CD4-positive, alpha-beta T cell treated with Interferon alpha-2 for 1 hour (primary cell): ENCODE results near the gene MET.
"Not testable (repeated sequence)": the region's sequence is repeated elsewhere in the genome, so short reads cannot be mapped to it uniquely, and the experiment has no call there.

Experiments
- DNase-seq, 2 donors: peaks; one replicate each; pipeline ENCODE4 v3.0.0-alpha.2; 2020 to 2022

Gene MET

GRCh38 chr7:116757283-116757682 is 85.3 kb downstream of the MET start:
- DNase-seq = no peak

GRCh38 chr7:116759642-116760041 is 87.6 kb downstream of the MET start:
- not testable (repeated sequence) for DNase-seq

GRCh38 chr7:116762971-116763370 is 91.0 kb downstream of the MET start:
- DNase-seq = no peak

GRCh38 chr7:116763647-116764046 is 91.7 kb downstream of the MET start:
- DNase-seq = no peak

- no peak for DNase-seq
Observed at GRCh38 chr7:116766881-116767280, 94.9 kb downstream of the MET start.

GRCh38 chr7:116769546-116769945 is 97.5 kb downstream of the MET start:
- DNase-seq = no peak

GRCh38 chr7:116770941-116771340 is 98.9 kb downstream of the MET start:
- DNase-seq = no peak

- DNase-seq = no peak
Observed at GRCh38 chr7:116771640-116772039, 99.6 kb downstream of the MET start.

GRCh38 chr7:116772423-116772863 is 100.4 kb downstream of the MET start:
- no peak for DNase-seq

- DNase-seq = no peak
Observed at GRCh38 chr7:116772926-116773749, 101.1 kb downstream of the MET start.

- no peak for DNase-seq
Observed at GRCh38 chr7:116776046-116776445, 104.0 kb downstream of the MET start.

GRCh38 chr7:116776610-116777289 is 104.8 kb downstream of the MET start:
- no peak for DNase-seq

- no peak for DNase-seq
Observed at GRCh38 chr7:116777651-116778281, 105.8 kb downstream of the MET start.

- DNase-seq = no peak
Observed at GRCh38 chr7:116779216-116779615, 107.2 kb downstream of the MET start.

GRCh38 chr7:116779931-116780330 is 107.9 kb downstream of the MET start:
- DNase-seq = no peak

- no peak for DNase-seq
Observed at GRCh38 chr7:116780521-116780920, 108.5 kb downstream of the MET start.

- no peak for DNase-seq
Observed at GRCh38 chr7:116780966-116781365, 109.0 kb downstream of the MET start.

- no peak for DNase-seq
Observed at GRCh38 chr7:116781584-116781983, 109.6 kb downstream of the MET start.

- no peak for DNase-seq
Observed at GRCh38 chr7:116782177-116782711, 110.2 kb downstream of the MET start.

GRCh38 chr7:116783666-116784318 is 111.8 kb downstream of the MET start:
- DNase-seq = no peak

- DNase-seq = no peak
Observed at GRCh38 chr7:116784647-116785046, 112.7 kb downstream of the MET start.

GRCh38 chr7:116785843-116786242 is 113.8 kb downstream of the MET start:
- DNase-seq = no peak
